Glutamatergic neuron (in vitro differentiated cells): ENCODE data around the gene RFESD. TPM values are rescaled to one million over a fixed set of nuclear protein-coding genes. Genes with fewer than 3 reads are reported as not detected.
"Not testable (repeated sequence)": the region's sequence is repeated elsewhere in the genome, so short reads cannot be mapped to it uniquely, and the experiment has no call there.

Experiments used
- DNase-seq: peaks from one replicate; pipeline ENCODE4 v3.0.0; 2022
- H3K27ac Mint-ChIP-seq: one replicate; pipeline ENCODE4 v1.8.0; 2020; ENCODE audit warnings: mild to moderate bottlenecking, mixed read lengths, inconsistent platforms; ENCODE audit not compliant: unreplicated experiment
- H3K27me3 Mint-ChIP-seq: one replicate; pipeline ENCODE4 v1.8.0; 2020; ENCODE audit warnings: mild to moderate bottlenecking, moderate library complexity, mixed read lengths, inconsistent platforms; ENCODE audit not compliant: unreplicated experiment
- H3K36me3 Mint-ChIP-seq: one replicate; pipeline ENCODE4 v1.8.0; 2020; ENCODE audit warnings: mild to moderate bottlenecking, mixed read lengths, inconsistent platforms; ENCODE audit not compliant: unreplicated experiment
- H3K4me1 Mint-ChIP-seq: one replicate; pipeline ENCODE4 v1.8.0; 2020; ENCODE audit warnings: mild to moderate bottlenecking, low read depth, mixed read lengths, inconsistent platforms; ENCODE audit not compliant: unreplicated experiment
- H3K4me3 Mint-ChIP-seq: one replicate; pipeline ENCODE4 v1.8.0; 2020; ENCODE audit warnings: mild to moderate bottlenecking, mixed read lengths, inconsistent platforms; ENCODE audit not compliant: unreplicated experiment
- H3K9me3 Mint-ChIP-seq: one replicate; pipeline ENCODE4 v1.8.0; 2020; ENCODE audit warnings: mild to moderate bottlenecking, moderate library complexity, mixed read lengths, inconsistent platforms; ENCODE audit not compliant: unreplicated experiment
- CTCF ChIP-seq: fragments of 200-600 bp; sonication (generic); IDR thresholded peaks from one replicate; pipeline ENCODE4 v1.5.0; 2021; ENCODE audit not compliant: partially characterized antibody, unreplicated experiment
- total RNA-seq: library from RNA; stranded (reverse); fragmentation: NEBNext Ultra II Directional; extraction: Animal tissue kit (Norgen Biotek cat#: 25700); gene quantifications from one replicate; pipeline ENCODE4 v1.2.1, GENCODE V29; 2021; ENCODE audit not compliant: unreplicated experiment

The RFESD gene
- total RNA-seq, 1 donor from 2014 or later, result 1.1 TPM

GRCh38 chr5:95701074-95701473 lies 54.5 kb downstream of the RFESD start:
- no peak overlapping the region for H3K4me3 Mint-ChIP-seq
- no peaks in the 10 kb centered on the region for H3K36me3 Mint-ChIP-seq

DNA sequence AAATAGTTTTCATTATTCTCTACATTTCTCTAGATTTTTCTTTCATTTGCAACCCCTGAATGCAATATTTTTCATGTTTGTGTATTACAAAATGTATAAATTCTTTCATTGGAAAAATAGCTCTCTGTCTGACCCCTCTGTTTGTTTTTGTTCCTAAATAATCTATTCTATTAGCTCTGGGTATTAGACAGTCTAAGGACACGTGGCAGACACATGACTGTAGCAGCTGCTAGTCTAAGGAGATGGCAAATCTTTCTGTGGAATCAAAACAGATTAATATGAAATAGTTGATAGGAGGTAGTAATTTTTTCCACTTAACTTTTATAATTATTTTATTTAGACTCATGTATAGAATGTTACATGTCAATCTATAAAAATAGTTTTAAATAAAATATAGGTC lies 57.6 kb downstream of the RFESD start:
- Mint-ChIP-seq H3K9me3 (peaks cover 1% of the 10 kb centered on the region), H3K36me3 (no peaks in the 10 kb centered on the region)

More at GRCh38 chr5:95701074-95701473, 54.5 kb downstream of the RFESD start:
- DNase-seq, result no peak
- Mint-ChIP-seq H3K27ac (no peak overlapping the region), H3K9me3 (no peaks in the 10 kb centered on the region), H3K27me3 (peaks cover 3% of the 10 kb centered on the region), H3K4me1 (peaks cover 10% of the 10 kb centered on the region)
- TF ChIP-seq CTCF, result no peak

DNA sequence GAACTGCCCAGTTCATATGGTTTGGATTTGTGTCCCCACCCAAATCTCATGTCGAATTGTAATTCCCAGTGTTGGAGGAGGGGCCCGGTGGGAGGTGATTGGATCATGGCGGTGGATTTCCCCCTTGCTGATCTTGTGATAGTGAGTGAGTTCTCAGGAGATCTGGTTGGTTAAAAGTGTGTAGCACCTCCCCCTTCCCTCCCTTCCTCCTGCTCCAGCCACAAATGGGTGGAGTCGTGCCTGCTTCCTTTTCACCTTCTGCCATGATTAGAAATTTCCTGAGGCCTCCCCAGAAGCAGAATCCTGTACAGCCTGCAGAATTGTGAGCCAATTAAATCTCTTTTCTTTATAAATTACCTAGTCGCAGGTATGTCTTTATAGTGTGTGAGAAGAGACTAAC lies 59.6 kb downstream of the RFESD start:
- not testable (repeated sequence) for H3K4me3 Mint-ChIP-seq, H3K27ac Mint-ChIP-seq

More for the DNA sequence above, 57.6 kb downstream of the RFESD start:
- no peak for TF ChIP-seq CTCF
- peaks cover 2% of the 10 kb centered on the region for H3K27me3 Mint-ChIP-seq
- H3K4me1 Mint-ChIP-seq, result peaks cover 4% of the 10 kb centered on the region
- H3K4me3 Mint-ChIP-seq, result no peak overlapping the region
- DNase-seq, result no peak
- H3K27ac Mint-ChIP-seq, result no peak overlapping the region

DNA sequence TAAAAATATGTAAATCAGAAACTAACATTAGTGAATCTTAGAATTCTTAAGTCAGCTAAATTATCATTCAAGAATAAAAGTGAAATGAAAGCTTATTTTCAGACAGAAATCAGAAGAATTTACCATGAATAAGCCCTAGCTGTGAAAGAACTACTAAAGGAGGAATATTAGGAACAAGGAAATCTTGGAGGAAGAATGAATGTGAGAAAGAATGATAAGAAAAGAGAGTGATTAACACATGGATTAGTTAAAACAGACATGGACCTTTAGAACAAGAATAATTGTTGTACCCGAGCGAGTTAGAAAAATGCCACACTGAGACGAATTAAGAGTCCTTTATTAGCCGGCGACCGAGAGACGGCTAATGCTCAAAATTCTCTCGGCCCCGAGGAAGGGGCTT lies 60.5 kb downstream of the RFESD start:
- Mint-ChIP-seq H3K36me3 (no peaks in the 10 kb centered on the region), H3K4me1 (peaks cover 7% of the 10 kb centered on the region), H3K4me3 (no peak overlapping the region), H3K9me3 (peaks cover 1% of the 10 kb centered on the region), H3K27ac (no peak overlapping the region), H3K27me3 (peaks cover 6% of the 10 kb centered on the region)
- TF ChIP-seq CTCF, result no peak
- no peak for DNase-seq

More for the DNA sequence above, 59.6 kb downstream of the RFESD start:
- H3K4me1 Mint-ChIP-seq, H3K27me3 Mint-ChIP-seq, H3K36me3 Mint-ChIP-seq, DNase-seq, H3K9me3 Mint-ChIP-seq: not testable (repeated sequence)

Other genes starting within 250 kb of the RFESD start
- 163 TPM for gene SKIC3, start 91.8 kb upstream of the RFESD start, total RNA-seq
- 5.5 TPM for gene ARSK, start 91.7 kb upstream of the RFESD start, total RNA-seq
- not detected for gene GPR150, start 26.7 kb upstream of the RFESD start, total RNA-seq
- gene SPATA9, start 36.2 kb downstream of the RFESD start, total RNA-seq, result not detected
- gene RHOBTB3, start 84.6 kb downstream of the RFESD start, total RNA-seq, result 39.0 TPM
- 79.6 TPM for gene GLRX, start 175.9 kb downstream of the RFESD start, total RNA-seq